SIG-M5 (cell line): ENCODE measurements around the gene TINAG.

Experiments used
- DNase-seq: peaks from one replicate; lab custom pipeline; 2025; lab: John Stamatoyannopoulos, UW

Gene TINAG

GRCh38 chr6:54308289-54308985, at the start of gene TINAG:
Gene TINAG (plus strand): TSS chr6:54308441. CDS start chr6:54308551, 110 bp downstream.
- no peak for DNase-seq

GRCh38 chr6:54260025-54260424, 48.2 kb upstream of the TINAG start:
- no peak for DNase-seq

- no peak for DNase-seq
Observed at GRCh38 chr6:54262499-54262898, 45.7 kb upstream of the TINAG start.

GRCh38 chr6:54262971-54263370, 45.3 kb upstream of the TINAG start:
- no peak for DNase-seq

- DNase-seq: no peak
Observed at GRCh38 chr6:54264581-54265272, 43.5 kb upstream of the TINAG start.

- DNase-seq: no peak
Observed at GRCh38 chr6:54266400-54266923, 41.8 kb upstream of the TINAG start.

GRCh38 chr6:54267798-54268197, 40.4 kb upstream of the TINAG start:
- no peak for DNase-seq

GRCh38 chr6:54273214-54273820, 34.9 kb upstream of the TINAG start:
- DNase-seq: no peak

- no peak for DNase-seq
Observed at GRCh38 chr6:54274383-54274782, 33.9 kb upstream of the TINAG start.

- no peak for DNase-seq
Observed at GRCh38 chr6:54282186-54282585, 26.1 kb upstream of the TINAG start.

GRCh38 chr6:54284161-54284860, 23.9 kb upstream of the TINAG start:
- DNase-seq: no peak

GRCh38 chr6:54285595-54285994, 22.6 kb upstream of the TINAG start:
- no peak for DNase-seq

GRCh38 chr6:54286141-54286540, 22.1 kb upstream of the TINAG start:
- no peak for DNase-seq

- no peak for DNase-seq
Observed at GRCh38 chr6:54288474-54288873, 19.8 kb upstream of the TINAG start.

- DNase-seq: no peak
Observed at GRCh38 chr6:54289426-54289825, 18.8 kb upstream of the TINAG start.

- DNase-seq: no peak
Observed at GRCh38 chr6:54291146-54291545, 17.1 kb upstream of the TINAG start.

GRCh38 chr6:54291738-54292137, 16.5 kb upstream of the TINAG start:
- DNase-seq: no peak

- DNase-seq: no peak
Observed at GRCh38 chr6:54294965-54295532, 13.2 kb upstream of the TINAG start.

- DNase-seq: no peak
Observed at GRCh38 chr6:54299542-54300269, 8.5 kb upstream of the TINAG start.

GRCh38 chr6:54301770-54302169, 6.5 kb upstream of the TINAG start:
- no peak for DNase-seq

GRCh38 chr6:54307439-54307910, 766 bp upstream of the TINAG start:
- DNase-seq: no peak
